GM12878 (cell line): ENCODE measurements around the gene HAAO.

Source experiments
- BRCA1 ChIP-seq: IDR thresholded peaks from 2 replicates; pipeline ENCODE4 v1.6.1; 2011; ENCODE audit warnings: low read depth, low read length, improper control_type of control experiment
- POLR2A ChIP-seq: IDR thresholded peaks from 2 replicates; pipeline ENCODE4 v1.6.1; 2011; ENCODE audit warnings: low read depth, mild to moderate bottlenecking, low read length
- POLR2AphosphoS5 ChIP-seq: IDR thresholded peaks from 2 replicates; pipeline ENCODE4 v1.6.1; 2011; ENCODE audit warnings: mild to moderate bottlenecking, low read length, inconsistent platforms
- SIX5 ChIP-seq: IDR thresholded peaks from 2 replicates; pipeline ENCODE4 v1.6.1; 2011; ENCODE audit warnings: mild to moderate bottlenecking, low read depth, low read length, moderate library complexity; ENCODE audit not compliant: severe bottlenecking
- SRF ChIP-seq, 2 experiments: IDR thresholded peaks; 2 replicates each; pipeline ENCODE4 v1.6.1; 2011; ENCODE audit warnings: low read depth in 2 of 2, low read length in 2 of 2, mild to moderate bottlenecking in 1 of 2, moderate library complexity in 1 of 2
- SUZ12 ChIP-seq: fragments of 200-600 bp; sonication (generic); IDR thresholded peaks from one replicate; pipeline ENCODE4 v1.6.1; 2018; ENCODE audit warnings: antibody characterized with exemption, mild to moderate bottlenecking; ENCODE audit not compliant: unreplicated experiment
- ZNF687 ChIP-seq: fragments of 450-650 bp; IDR thresholded peaks from 2 replicates; pipeline ENCODE4 v1.6.1; 2017; ENCODE audit warnings: mild to moderate bottlenecking, moderate library complexity

- TF ChIP-seq POLR2A (no peak), SRF (IDR thresholded peaks at IDR 0.05; ENCODE audit: low read depth in 2 of 2, low read length in 2 of 2) (no peak), SIX5 (no peak), POLR2AphosphoS5 (no peak), ZNF687 (no peak), SUZ12 (no peak), BRCA1 (no peak)
Measured at GRCh38 chr2:42752816-42753813, 39.3 kb downstream of the HAAO start.
